Adrenal gland (tissue), 5 donors: ENCODE results near the gene RNF217.

Source experiments
- CTCF ChIP-seq, 6 experiments: fragments of 450-650 bp in 4 of 6; fragments of 200-600 bp in 2 of 6; sonication (generic) in 1 of 6; IDR thresholded peaks; 1 replicate in 5 of 6; 2 replicates in 1 of 6; pipeline versions ENCODE4 v1.5.1 to v1.8.0; 2016 to 2021; ENCODE audit warnings: antibody characterized with exemption in 6 of 6, mild to moderate bottlenecking in 2 of 6, moderate library complexity in 1 of 6
- POLR2A ChIP-seq, 2 donors: fragments of 450-650 bp; IDR thresholded peaks; one replicate each; pipeline ENCODE4 v1.6.1; 2017; ENCODE audit warnings: antibody characterized with exemption in 2 of 2, mild to moderate bottlenecking in 2 of 2, moderate library complexity in 1 of 2
- donor health status: DM: no; HTN: no; CAD: no.

- TF ChIP-seq POLR2A (IDR thresholded peaks at IDR 0.05) = no peak
- no peak for TF ChIP-seq CTCF (IDR thresholded peaks at IDR 0.05)
Measured at GRCh38 chr6:124961464-124961776, 817 bp upstream of the RNF217 start.
